Epidermal melanocyte (primary cell): ENCODE data around the gene KCNN1.

Experiments used
- DNase-seq: peaks from one replicate; pipeline ENCODE4 v3.0.0; 2011; ENCODE audit warnings: low spot score; ENCODE audit not compliant: insufficient read length

The KCNN1 gene

DNA sequence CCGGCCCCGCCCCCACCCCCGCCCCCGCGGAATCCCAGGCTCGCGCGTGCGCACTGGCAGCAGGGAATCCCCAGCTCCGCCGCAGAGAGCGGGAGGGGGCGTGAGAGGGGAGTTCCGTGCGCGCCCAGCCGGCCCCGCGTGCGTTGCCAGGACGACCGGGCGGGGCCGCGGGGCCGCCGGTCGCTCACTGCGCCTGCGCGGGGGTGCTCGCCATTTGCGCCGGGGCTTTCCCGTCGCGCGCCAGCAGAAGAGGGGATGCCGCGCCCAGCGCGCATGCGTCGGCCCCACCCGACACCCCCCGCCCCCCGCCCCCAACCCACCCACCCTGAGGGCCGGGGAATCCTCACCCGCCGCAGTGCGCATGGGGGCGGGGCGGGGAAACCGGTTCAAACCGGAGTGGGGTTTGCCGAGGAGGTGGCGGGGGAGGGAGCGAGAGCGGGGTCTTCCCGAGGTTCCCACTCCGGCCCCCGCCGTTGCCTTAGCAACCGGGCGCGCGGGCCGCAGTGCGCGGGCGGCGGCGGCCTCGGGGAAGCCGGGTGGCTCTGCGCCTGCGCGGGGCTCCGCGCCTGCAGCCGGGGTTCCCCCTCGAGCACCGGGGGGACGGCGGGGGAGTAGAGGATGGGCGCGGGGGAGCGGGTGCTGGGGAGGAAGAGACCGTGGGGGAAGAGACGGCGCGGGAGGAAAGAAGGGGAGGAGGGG lies 18.9 kb upstream of the KCNN1 start:
- peak; percentile 99 for DNase-seq

DNA sequence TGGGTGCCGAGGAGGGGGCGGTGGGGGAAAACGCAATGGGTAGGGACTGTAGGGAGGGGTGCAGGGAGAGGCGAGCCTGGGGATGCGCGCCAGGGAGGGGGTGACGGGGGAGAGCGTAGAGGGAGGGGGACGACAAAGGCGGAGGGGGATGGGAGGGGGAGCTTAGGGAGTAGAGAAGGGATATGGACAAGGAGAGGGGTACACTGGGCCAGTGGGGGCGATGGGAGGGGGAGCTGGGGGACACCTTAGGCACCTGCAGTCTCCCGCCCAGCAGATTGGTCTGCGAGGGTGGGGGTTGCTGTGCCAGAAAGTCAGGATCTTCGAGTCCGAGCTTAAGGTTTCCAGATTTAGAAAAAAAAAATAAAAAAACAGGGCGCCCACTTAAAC lies 18.4 kb upstream of the KCNN1 start:
- no peak for DNase-seq

DNA sequence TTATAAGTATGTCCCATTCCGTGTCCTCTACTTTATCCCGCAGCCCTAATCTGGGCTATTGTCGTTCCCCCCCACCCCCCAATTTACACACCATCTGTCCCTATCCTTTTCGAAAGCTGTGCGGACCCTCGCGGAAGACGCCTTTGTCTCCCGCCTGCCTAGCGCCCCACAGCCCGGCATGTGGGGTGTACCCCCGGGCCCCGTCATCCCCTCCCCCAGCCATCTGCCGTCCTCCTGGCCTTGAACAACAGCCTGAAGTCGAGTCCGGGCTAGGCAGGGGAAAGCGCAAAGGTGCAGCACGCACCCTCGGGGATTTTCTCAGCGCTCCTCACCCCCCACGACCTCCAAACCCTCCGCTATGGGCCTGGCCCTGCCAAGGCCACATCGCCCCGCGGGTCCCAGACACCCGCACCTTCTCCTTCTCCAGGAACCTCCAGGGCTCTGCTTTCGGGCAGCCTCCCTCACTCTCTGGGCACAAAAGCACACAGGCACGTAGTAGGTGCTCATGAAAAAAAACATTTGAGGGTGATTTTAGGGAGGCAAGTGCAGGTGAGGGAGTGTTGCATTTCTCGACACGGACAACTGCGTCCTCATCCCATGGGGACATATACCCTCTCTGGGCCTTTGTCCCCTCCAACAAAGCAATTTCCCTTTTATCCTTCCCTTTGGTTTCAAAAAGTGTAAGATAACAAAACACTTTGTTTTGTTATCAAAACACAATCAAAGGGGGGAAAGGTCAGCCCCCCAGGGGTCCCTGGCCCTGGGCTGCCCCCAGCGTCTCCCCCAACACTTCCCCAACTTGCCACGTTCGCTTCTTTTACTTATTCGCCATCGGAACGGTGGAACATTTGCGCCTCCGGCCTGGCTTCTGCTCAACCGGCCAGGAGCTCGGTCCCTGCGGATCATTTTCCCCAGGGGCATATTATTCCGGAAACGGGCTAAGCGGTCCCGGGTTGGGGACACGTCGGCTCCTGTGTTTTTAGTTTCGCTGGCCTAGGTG lies 17.7 kb upstream of the KCNN1 start:
- no peak for DNase-seq

DNA sequence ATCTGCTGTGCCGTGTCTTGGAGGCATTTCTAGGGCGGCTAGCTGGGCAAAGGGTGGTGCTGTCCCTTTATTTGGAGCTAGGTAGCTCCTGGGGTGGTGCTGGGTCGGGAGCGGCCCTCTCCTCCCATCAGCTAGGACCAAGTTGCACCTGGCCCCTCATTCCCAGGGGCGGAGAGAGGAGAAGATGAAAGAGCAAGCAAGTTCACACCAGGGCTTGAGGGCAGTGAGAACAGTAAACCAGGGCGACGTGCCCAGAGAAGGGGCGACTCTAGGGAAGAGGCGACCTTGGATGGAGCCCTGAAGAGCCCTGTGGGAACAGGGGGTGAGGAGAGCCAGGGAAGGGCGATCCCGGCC lies 17.0 kb upstream of the KCNN1 start:
- DNase-seq, result no peak

DNA sequence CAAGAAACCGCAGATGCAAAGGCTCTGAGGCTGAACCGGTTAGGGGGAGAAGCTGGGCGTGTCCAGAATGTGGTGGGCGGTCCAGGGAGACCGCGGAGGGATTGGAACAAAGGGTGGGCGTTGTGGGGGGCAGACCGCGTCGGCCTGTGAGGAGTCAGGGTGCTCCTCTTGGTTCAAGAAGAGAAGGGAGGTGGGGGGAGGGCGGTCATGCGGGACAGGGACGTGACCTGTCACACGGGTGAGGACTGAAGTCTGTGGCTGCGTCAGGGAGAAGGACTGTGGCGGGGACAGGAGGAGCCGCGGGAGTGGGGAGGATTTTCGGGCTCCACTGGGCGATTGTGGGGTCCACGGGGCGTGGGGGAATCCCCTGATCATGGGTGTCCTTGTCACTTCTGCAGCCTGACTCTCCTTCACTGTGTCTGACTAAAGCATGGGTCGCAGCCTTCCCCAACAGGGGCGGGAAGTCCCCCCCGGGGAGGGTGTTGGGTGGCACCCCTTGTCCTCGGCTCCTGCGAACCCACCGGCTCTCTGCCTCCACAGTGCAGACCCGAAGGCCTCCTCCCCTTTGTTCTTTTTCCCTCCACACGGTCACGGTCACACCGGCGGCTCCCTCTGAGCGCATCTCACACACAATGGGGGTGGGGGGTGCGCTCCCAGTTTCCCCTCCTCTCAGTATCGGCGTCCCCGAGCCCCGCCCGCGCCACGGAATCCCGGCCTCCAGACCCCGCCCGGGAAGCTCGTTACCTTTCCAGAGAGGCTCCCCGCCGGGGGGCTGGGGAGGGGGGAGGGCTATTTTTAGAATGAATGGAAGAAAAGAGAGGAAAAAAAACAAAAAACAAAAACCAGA lies 16.4 kb upstream of the KCNN1 start:
- DNase-seq, result no peak

DNA sequence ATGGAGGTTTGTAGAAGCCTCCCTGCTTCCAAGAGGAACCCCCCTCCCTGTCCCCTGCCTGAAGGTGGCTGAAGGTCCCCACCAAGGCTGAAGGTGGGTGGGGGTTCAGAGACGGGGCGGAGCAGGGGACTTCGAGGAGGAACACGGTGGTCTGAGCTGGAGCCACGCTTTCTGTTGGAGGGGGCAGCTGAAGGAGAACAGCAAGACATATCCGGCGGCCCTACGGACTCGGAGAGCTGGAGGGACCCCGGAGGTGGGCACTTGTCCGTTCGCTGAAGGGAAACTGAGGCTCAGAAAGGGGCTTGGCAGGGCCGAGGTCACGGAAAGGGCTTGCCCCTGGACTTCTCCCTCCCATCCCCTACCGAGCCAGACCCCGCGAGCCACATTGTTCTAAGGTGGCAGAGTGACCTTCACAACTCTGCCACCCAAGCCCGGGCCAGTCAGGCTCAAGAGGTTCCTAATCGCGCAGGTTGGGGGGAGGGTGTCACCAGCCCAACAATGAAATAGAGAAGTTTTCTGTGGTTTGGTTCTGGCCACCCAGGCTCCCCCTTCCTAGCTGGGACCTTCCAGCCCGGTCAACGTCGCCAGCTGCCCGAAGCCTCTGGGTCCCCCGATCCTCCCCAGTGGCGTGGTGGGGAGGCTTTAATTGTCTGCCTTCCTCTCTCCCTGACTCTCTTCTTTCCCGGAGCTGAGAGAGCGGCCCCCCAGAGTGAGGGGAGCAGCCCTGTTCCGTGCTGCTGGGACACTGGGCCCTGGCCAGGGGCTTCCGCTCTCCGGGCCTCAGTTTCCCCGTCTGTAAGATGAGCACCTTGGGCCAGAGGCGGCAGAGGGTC lies 15.5 kb upstream of the KCNN1 start:
- no peak for DNase-seq

DNA sequence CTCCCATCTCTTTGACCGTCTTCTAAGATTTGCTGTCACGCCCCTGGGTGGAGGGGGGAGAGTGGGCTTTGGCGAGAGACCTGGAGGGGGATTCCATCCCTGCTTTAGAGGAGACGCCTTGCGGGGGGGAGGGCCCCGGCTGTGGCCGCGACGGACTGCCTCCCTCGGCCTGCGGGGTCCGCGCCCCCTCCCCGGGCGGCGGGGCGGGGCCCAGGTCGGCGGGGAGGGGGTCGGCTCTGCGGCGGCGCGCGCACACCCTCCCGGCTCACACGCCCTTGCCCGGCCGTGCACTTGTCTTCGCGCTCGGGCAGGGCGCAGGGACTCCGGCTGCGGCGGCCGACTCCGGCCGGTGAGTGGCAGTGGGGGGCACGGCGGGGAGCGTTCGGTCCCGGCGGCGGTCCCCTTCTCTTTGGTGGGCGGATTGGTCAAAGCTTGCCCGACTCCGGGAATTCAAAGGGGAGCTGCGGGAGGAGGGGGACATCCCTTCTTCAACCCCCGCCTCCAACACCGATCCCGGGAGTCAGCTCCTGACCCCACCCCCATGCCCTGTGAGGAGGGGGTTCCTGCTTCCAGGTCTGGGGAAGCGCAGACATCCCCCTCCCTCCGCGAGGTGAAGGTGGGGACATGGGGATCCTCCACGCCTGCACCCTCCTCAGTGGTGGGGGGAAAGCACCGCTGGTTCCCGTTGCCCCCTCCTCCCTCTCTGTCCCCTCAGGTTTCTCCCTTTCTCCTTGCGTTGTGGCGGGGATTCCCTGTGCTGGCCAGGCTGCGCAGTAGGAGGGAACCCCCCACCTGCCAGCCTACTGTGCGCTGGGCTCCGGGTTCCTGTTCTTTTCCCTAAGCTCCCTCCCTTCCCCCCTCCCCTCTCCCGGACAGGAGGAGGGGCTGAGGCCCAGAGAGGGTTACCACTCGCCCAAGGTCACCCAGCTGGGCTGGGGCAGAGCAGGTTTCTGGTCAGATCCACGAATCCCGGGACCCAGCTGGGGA lies 14.6 kb upstream of the KCNN1 start:
- no peak for DNase-seq

DNA sequence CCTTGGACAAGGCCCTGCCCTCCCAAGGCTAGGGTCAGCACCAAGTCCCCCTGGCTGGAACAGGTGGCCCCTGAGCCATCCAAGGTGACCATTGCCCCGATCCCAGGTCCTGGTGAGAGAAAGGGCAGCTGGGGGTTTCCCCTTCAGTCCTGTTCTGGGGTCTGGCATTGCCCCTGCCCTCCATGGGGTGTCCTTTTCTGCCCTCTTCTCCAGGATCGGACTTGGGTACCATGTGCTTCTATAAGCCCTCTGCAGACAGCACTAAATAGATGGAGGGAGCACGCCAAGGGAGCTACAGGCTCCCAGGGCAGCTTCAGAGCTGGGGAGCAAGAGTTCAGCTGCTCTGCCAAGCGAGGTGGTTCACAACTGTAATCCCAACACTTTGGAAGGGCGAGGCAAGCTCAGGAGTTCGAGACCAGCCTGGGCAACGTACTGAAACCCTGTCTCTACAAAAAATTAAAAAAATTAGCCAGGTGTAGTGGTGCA lies 13.5 kb upstream of the KCNN1 start:
- DNase-seq, result no peak

DNA sequence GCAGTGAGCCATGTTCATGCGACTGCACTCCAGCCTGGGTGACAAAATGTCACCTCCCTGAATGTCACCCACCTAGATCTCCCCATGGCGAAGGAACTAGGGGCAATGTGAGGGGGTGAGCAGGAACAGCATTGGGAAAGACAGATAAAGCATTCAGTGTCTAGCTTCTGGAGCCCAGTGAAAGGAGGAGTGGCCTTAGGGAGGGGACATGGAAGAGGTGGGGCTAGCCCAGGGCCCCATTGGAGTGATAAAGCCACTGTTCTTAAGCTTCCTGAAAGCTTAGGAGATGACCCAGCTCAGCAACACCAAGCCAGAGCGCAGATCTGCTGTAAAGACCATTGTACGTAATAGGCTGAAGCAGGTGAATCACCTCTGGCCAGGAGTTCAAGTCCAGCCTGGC lies 13.0 kb upstream of the KCNN1 start:
- DNase-seq, result no peak

DNA sequence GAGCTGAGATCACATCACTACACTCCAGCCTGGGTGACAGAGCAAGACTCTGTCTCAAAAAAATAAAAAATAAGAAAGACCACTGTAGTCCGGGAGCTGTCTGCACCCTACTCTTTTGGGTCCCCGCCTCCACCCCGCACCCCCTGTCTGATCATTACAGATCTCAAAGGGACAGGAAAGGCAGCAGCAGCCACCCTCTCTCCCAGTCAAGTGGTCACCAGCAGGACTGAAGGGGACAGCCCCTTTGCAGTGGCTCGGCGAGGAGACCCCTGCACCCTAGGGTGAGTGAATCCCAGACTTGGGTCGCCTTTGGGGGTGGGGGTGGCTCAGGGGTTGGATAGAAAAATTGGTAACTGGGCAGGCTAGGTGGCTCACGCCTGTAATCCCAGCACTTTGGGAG lies 12.5 kb upstream of the KCNN1 start:
- no peak for DNase-seq

DNA sequence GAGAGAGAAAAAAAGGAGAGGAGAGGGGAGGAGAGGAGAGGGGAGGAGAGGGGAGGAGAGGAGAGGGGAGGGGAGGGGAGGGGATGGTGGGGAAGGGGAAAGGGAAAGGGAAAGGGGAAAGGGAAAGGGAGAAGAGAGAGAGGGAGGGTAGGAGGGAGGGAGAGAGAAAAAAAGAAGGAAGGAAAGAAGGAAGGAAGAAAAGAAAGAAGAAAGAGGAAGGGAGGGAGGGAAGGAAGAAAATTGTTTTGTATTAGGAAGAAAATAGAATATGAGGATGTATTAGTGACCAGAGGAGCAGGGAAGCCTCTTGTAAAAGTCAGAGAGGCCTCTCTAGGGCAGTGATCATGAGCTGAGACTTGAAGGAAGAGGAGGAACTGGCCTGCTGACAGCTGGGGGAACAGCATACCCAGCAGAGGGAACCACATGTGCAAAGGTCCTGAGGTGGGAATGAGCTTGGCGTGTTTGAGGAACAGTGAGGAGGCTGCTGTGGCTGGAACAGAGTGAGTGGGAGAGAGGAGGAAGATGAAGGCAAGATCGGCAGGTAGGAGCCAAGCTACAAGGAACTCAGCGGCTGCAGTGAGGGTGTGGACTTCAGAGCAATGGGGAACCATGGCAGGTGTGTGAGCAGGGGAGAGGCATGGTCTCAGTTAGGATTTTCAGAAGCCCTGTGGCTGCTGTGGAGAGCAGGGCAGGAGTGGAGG lies 9.6 kb upstream of the KCNN1 start:
- DNase-seq, result no peak

DNA sequence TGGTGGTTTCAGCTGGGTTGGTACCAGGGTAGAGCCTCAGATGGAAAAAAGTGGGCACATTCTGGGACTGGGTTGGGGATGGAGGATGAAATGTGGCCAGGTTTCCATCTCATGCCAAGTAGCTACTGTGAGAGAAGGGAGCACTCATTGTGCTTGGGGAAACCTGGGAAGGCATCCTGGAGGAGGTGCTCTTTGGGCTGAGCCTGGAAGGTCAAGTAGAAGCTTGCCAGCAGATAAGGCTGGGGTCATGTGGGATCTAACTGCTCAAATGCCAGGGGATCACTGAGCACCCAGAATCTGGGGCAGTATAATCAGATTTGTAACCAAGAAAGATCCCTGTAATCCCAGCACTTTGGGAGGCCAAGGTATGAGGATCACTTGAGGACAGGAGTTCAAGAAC lies 9.0 kb upstream of the KCNN1 start:
- no peak for DNase-seq

DNA sequence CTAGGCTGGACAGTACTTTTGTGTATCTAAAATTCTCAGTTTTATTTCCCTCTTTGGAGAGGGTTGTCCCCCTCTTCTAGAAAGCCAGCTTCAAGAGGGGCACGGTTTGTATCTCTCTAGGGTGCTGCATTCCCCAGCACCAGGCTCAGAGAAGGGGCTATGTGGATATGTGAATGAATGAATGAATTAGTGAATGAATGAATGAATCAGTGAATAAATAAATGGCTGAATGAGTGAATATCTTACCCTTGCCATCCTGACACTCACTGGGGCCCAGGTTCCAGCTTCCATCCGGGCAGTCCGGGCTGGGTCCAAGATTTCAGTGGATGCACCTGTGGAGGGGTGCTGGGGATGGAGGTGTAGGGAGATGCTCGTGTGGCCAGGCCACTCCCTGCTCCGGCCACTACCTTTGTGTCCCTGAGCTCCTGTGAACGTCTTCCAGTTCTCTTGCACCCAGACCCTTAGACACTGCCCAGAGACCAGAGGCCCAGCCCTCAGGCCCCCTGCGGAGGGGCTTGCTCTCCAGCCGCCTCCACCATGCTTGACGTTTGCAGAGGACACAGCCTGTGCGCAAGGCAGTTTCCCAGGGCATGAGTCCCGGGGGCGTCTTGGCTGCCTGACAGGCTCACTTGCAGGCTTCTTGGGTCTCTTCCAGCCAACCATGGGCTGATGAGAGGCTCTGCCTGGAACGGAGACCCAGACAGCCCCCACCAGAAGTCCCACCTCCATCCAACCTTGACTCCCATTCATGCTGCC lies 2.8 kb upstream of the KCNN1 start:
- DNase-seq, result no peak

DNA sequence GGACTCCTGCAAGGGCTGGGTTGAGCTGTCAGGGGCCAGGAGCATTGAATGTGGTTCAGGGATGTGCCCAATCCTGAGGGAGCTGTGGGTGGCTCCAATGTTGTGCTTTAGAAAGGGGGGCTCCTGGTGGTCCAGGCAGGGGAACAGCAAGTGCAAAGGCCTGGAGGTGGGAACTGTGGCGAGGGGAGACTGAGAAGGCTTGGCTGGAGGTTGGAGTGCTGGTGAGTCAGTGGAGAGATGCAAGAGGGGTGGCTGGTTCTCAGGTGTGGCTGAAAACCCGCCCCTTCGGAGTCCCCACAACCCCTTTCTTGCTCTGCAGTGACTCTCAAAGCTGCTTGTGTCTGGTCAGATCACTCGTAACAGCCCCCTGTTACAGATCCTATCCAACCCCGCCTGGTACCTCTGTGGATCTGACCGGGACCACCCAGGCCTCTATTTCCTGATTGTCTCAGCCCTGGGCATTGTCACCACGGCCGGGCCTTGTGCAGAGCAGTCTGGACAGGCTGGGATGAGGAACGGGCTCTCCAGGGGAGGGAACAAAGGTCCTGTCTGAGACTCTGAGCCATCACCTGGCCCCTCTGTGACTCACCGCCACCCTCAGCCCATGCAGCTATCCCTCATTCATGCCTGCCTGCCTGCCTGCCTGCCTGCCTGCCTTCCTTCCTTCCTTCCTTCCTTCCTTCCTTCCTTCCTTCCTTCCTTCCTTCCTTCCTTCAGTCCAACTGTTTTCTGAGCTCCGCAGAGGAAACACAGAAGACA lies 1.4 kb upstream of the KCNN1 start:
- DNase-seq, result no peak

DNA sequence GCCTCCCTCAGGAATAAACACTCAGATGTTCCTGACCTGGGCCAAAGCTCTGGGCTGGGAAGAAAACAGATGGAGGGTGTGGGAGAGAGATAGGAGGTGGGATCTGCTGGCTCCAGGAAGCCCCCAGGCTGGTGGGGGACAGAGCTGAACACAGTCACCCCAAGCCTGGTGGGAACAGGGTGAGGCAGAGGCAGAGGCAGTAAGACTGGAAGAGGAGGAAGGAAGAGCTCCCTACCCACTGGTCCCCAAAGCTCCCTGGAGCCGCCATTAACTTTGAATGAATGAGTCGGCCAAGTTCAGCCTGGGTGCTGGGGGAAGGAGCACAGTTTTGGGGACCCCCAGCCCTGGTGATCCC lies 801 bp upstream of the KCNN1 start:
- no peak for DNase-seq

DNA sequence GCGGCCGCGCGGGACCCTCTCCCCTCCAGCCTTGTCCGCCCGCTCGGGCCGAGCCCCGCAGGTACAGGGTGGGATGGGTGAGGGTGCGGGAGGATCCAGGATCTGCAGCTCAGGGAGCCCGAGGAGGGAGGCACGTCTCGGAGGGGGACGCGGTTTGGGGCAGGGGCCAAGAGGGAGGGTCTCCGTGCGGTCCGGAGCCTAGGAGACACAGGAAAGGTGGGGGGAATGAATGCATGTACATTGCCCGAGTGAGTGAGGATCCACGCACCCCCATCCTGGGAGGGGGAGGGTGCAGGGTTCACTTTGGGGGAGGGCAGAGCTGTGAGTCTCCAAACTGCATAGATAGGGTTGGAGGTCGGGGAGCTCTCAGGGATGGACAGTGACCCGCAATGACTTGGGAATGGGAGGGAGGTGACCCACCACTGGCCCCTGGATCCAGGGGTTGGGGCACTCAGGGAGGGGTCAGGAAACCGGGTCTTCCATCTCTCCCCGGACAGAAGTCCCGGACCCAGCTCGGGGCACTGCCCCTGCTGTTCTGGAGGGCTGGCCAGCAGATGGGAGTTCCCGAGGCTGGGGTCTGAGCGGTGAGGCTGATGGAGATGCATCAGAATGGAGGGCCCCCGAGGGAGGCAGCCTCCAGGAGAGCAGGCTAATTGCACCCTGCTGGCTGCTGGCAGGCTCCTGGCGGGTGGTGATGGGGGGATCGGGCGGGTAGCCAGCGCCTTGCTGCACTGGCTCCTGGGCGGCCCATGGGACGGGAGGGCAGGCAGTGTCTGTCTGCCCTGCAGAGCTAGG lies 547 bp downstream of the KCNN1 start:
- no peak for DNase-seq

DNA sequence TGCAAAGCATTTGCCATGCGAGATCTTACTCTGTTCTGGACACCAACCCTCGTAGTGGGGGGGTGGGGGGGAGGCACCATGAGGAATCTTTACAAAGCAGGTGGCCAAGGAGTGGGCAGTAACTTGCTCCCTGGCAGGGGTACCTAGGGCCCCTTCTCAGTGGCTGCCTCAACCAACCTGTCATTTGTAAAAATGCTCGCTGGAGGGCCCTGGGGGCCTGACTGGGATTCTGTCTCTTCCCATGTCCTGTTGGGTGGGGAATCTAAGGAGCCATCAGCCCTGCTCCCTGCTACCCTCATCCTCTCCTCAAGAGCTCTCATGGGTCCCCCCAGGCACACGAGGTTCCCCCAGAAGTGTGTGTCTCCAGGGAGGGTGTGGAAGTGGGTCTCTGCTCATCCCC lies 1.5 kb downstream of the KCNN1 start:
- no peak for DNase-seq
